Kidney (tissue), 14 donors: ENCODE measurements around the gene CAT. TPM values are rescaled to one million over a fixed set of nuclear protein-coding genes. Genes with fewer than 3 reads are reported as not detected.

Experiments
- DNase-seq, 5 donors: peaks; one replicate each; pipeline ENCODE4 v3.0.0-alpha.2; 2013 to 2020
- FAIRE-seq: peaks from 2 replicates; lab custom pipeline; 2012; peaks lifted over from hg19 to GRCh38; lab: Jason Lieb, UNC
- H3K27ac ChIP-seq, 2 donors: one replicate each; pipeline ENCODE4 v1.7.0; 2013; ENCODE audit warnings: low read depth in 2 of 2, low read length in 2 of 2, inconsistent platforms in 1 of 2
- H3K27me3 ChIP-seq: one replicate; pipeline ENCODE4 v1.7.1; 2013; ENCODE audit warnings: low read length, inconsistent platforms; ENCODE audit not compliant: control insufficient read depth, insufficient read depth
- H3K36me3 ChIP-seq, 3 donors: one replicate each; pipeline versions ENCODE4 v1.7.0 to v1.7.1; 2013; ENCODE audit warnings: low read length in 3 of 3, control low read depth in 1 of 3, inconsistent platforms in 1 of 3; ENCODE audit not compliant: insufficient read depth in 3 of 3, control insufficient read depth in 2 of 3
- H3K4me1 ChIP-seq, 3 donors: one replicate each; pipeline versions ENCODE4 v1.7.0 to v1.7.1; 2013; ENCODE audit warnings: low read length in 3 of 3, inconsistent platforms in 1 of 3, low read depth in 1 of 3; ENCODE audit not compliant: control insufficient read depth in 2 of 3, insufficient read depth in 2 of 3
- H3K4me3 ChIP-seq, 3 donors: one replicate each; pipeline versions ENCODE4 v1.7.0 to v1.8.1; 2013; ENCODE audit warnings: low read length in 3 of 3, control low read depth in 1 of 3, inconsistent platforms in 1 of 3
- H3K9ac ChIP-seq, 3 donors: one replicate each; pipeline versions ENCODE4 v1.7.0 to v1.7.1; 2013; ENCODE audit warnings: low read length in 3 of 3, control low read depth in 1 of 3, inconsistent platforms in 1 of 3
- H3K9me3 ChIP-seq, 3 donors: one replicate each; pipeline versions ENCODE4 v1.7.0 to v1.7.1; 2013; ENCODE audit warnings: low read length in 3 of 3, control low read depth in 1 of 3, inconsistent platforms in 1 of 3; ENCODE audit not compliant: control insufficient read depth in 2 of 3, insufficient read depth in 1 of 3
- intact Hi-C: fragments of 100-400 bp; cut with DNase I; formaldehyde crosslinking; loops from one replicate; pipeline ENCODE4 v1.11.1; 2022
- polyA plus RNA-seq: library from polyadenylated mRNA; stranded (reverse); fragments of 350-450 nt; fragmentation: Illumina TruSeq; extraction: RNeasy Lipid Tissue Mini Kit (QIAGEN cat#74804); gene quantifications from one replicate; pipeline ENCODE4 v1.2.3, GENCODE V29; 2014; ENCODE audit warnings: low read depth, low replicate concordance; ENCODE audit not compliant: insufficient read depth
- total RNA-seq: library from RNA; stranded (reverse); fragmentation: NEBNext Ultra II Directional; extraction: Animal tissue kit (Norgen Biotek cat#: 25700); gene quantifications from one replicate; pipeline ENCODE4 v1.2.1, GENCODE V29; 2021
- TF ChIP-seq, protein P1 (sequence below): IDR thresholded peaks from 3 replicates; pipeline ENCODE4 v1.5.1; 2012; ENCODE audit warnings: mild to moderate bottlenecking, moderate library complexity, borderline replicate concordance; ENCODE audit not compliant: insufficient read depth; ENCODE audit errors: extremely low read depth
- donor health status: control.
- donor health status: control.
- donor health status: control.
- donor health status: control.
- donor health status: control.
- donor health status: DM: yes; HTN: yes; CAD: no.
- donor health status: Normal renal cell carcinoma (clear cell type).

CAT gene
- total and polyA plus RNA-seq, 2 donors from 2014 or later, result 84.4 to 208 TPM

DNA sequence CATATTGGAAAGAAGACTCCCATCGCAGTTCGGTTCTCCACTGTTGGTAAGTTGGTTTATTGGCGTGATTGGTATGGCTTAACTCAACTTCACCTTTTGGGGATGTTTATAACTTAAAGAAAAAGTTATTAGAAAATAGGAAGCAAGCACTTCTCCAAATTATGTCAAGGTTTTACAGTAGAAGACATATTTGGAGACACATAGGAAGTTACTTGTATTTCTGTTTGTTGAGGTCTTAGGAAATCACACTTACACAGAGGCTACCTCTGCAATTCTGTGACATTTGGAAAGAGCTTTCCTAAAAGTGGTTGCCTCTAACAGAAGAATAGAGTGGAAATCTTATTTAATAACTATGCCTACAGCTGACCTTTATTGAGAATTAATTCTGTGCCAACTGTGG is 12.3 kb downstream of the CAT start:
- Histone ChIP-seq H3K36me3 (peaks cover 6 to 55% (median 17%) of the 10 kb centered on the region in 3 donors), H3K27me3 (no peaks in the 10 kb centered on the region), H3K9ac (no peak overlapping the region), H3K4me1 (peaks cover 0 to 9% (median 2%) of the 10 kb centered on the region in 3 donors), H3K27ac (no peak overlapping the region), H3K9me3 (no peaks in the 10 kb centered on the region), H3K4me3 (no peak overlapping the region)
- FAIRE-seq (no peak), DNase-seq (no peak)
- intact Hi-C loops, result no loop called here
- TF ChIP-seq, protein P1, sequence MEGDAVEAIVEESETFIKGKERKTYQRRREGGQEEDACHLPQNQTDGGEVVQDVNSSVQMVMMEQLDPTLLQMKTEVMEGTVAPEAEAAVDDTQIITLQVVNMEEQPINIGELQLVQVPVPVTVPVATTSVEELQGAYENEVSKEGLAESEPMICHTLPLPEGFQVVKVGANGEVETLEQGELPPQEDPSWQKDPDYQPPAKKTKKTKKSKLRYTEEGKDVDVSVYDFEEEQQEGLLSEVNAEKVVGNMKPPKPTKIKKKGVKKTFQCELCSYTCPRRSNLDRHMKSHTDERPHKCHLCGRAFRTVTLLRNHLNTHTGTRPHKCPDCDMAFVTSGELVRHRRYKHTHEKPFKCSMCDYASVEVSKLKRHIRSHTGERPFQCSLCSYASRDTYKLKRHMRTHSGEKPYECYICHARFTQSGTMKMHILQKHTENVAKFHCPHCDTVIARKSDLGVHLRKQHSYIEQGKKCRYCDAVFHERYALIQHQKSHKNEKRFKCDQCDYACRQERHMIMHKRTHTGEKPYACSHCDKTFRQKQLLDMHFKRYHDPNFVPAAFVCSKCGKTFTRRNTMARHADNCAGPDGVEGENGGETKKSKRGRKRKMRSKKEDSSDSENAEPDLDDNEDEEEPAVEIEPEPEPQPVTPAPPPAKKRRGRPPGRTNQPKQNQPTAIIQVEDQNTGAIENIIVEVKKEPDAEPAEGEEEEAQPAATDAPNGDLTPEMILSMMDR, result no peak

DNA sequence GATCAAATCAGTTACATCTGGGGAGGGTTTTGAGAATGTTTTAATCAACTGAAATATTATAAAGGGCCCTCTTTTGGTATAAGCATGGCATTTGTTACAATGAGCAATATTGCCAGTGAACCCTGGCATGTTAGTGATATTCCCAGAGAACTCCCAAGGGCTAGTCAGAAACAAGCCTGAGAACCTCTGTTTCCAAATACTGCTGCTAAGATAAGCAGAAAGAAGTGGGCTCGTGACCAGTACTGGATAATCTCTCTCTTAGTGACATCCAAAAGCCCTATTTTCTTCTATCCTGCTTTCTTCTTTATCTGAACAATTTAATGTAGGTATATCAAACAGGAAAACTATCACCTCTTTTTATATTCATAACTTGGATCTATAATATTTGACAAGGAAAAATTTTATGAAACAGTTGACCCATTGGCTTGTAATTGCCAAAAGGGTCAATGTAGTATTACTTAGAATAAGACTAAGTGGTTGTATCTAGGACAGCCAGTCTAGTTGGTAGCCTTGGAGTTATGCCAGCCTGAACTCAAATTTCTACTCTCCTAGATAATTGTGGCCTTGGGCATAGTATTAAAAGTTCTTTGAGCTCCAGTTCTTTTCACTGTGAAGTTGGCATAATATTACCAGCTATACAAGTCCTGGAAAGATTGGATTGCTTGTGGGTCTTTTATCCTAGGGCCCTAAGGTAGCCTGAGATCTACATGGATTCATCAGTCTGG is 15.7 kb downstream of the CAT start:
- TF ChIP-seq, protein P1, result no peak
- intact Hi-C loops, result no loop called here
- no peak overlapping the region for H3K9ac ChIP-seq
- H3K27ac ChIP-seq, result no peak overlapping the region
- FAIRE-seq (no peak), DNase-seq (no peak)
- no peaks in the 10 kb centered on the region for H3K27me3 ChIP-seq
- no peaks in the 10 kb centered on the region for H3K9me3 ChIP-seq
- peaks cover 0 to 4% (median 0%) of the 10 kb centered on the region in 3 donors for H3K4me1 ChIP-seq
- peaks cover 12 to 65% (median 32%) of the 10 kb centered on the region in 3 donors for H3K36me3 ChIP-seq
- no peak overlapping the region for H3K4me3 ChIP-seq

DNA sequence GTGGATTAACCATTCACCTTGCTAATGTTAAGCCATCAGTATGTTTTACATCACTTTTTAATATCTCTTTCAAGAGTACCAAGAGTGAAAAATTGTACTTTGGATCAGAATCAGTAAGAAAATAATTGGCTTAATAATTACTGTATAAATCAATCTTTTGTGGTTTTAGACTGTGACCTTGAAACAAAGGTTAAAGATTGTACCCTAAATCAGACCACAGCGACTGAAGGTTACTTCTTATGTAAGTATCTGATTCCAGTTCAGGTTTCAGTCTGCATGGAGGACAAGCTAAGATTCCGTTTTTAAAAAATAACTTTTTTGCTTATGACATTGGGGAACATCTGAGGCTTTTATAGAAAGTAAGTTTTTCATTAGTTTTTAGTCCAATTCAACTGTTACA is 18.9 kb downstream of the CAT start:
- intact Hi-C loops, result no loop called here
- Histone ChIP-seq H3K27me3 (no peaks in the 10 kb centered on the region), H3K9ac (no peak overlapping the region), H3K4me3 (no peak overlapping the region), H3K27ac (no peak overlapping the region), H3K9me3 (no peaks in the 10 kb centered on the region), H3K4me1 (peaks cover 0 to 8% (median 0%) of the 10 kb centered on the region in 3 donors), H3K36me3 (peaks cover 14 to 44% (median 28%) of the 10 kb centered on the region in 3 donors)
- TF ChIP-seq, protein P1, result no peak
- no peak for DNase-seq
- no peak for FAIRE-seq
